IPS DF 4.7 (cell line): ENCODE results near the gene PLIN4.

ENCODE experiments used
- DNase-seq: peaks from one replicate; pipeline ENCODE4 v3.0.0-alpha.2; 2013; ENCODE audit warnings: low spot score; ENCODE audit errors: extremely low read depth

Gene PLIN4

GRCh38 chr19:4507804-4508203 lies 10.5 kb downstream of the PLIN4 start:
- DNase-seq = no peak

- no peak for DNase-seq
Observed at GRCh38 chr19:4507150-4507452, 11.2 kb downstream of the PLIN4 start.

- DNase-seq = no peak
Observed at GRCh38 chr19:4506449-4507149, 11.7 kb downstream of the PLIN4 start.

GRCh38 chr19:4505570-4506448 lies 12.5 kb downstream of the PLIN4 start:
- no peak for DNase-seq

- DNase-seq = no peak
Observed at GRCh38 chr19:4504891-4505569, 13.3 kb downstream of the PLIN4 start.

- no peak for DNase-seq
Observed at GRCh38 chr19:4504297-4504701, 14.0 kb downstream of the PLIN4 start.

- DNase-seq = no peak
Observed at GRCh38 chr19:4503825-4504170, 14.5 kb downstream of the PLIN4 start.

GRCh38 chr19:4503132-4503824 lies 15.0 kb downstream of the PLIN4 start:
- no peak for DNase-seq

- DNase-seq = no peak
Observed at GRCh38 chr19:4502282-4503131, 15.8 kb downstream of the PLIN4 start.

GRCh38 chr19:4501691-4502090 lies 16.6 kb downstream of the PLIN4 start:
- no peak for DNase-seq

- no peak for DNase-seq
Observed at GRCh38 chr19:4500841-4501591, 17.3 kb downstream of the PLIN4 start.

- no peak for DNase-seq
Observed at GRCh38 chr19:4499855-4500254, 18.4 kb downstream of the PLIN4 start.

GRCh38 chr19:4499318-4499717 lies 19.0 kb downstream of the PLIN4 start:
- DNase-seq = no peak

- DNase-seq = no peak
Observed at GRCh38 chr19:4498694-4499093, 19.6 kb downstream of the PLIN4 start.

- DNase-seq = no peak
Observed at GRCh38 chr19:4497770-4498389, 20.4 kb downstream of the PLIN4 start.

- DNase-seq = no peak
Observed at GRCh38 chr19:4496304-4496703, 22.0 kb downstream of the PLIN4 start.

GRCh38 chr19:4495471-4495870 lies 22.8 kb downstream of the PLIN4 start:
- no peak for DNase-seq

GRCh38 chr19:4494691-4495064 lies 23.6 kb downstream of the PLIN4 start:
- no peak for DNase-seq

GRCh38 chr19:4493929-4494690 lies 24.2 kb downstream of the PLIN4 start:
- no peak for DNase-seq
